ENCODE data around the gene FRYL.
"Not testable (repeated sequence)": the region's sequence is repeated elsewhere in the genome, so short reads cannot be mapped to it uniquely, and the experiment has no call there.

FRYL gene

DNA sequence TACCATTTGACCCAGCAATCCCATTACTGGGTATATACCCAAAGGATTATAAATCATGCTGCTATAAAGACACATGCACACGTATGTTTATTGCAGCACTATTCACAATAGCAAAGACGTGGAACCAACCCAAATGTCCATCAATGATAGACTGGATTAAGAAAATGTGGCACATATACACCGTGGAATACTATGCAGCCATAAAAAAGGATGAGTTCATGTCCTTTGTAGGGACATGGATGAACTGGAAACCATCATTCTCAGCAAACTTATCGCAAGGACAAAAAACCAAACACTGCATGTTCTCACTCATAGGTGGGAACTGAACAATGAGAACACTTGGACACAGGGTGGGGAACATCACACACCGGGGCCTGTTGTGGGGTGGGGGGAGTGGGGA is 34.9 kb downstream of the FRYL start:
- not testable (repeated sequence) for DNase-seq

DNA sequence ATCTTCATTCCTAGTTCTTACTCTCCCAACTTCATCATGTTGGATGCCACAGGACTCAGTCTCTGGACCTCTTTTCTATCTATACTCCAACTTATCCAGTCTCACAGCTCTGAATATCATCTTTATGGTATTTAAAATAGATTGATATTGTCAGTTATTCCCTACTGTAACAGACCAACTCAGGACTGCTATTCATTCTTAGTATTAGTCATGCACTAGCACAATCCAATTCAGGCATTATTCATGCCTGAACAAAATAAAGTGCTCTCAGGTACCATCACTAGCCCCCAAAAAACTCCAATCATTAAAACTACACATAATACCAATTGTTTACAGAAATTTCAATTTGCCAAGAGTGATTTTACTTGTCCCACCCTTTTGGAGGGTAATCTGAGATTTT is 37.7 kb downstream of the FRYL start:
- DNase-seq = no peak

- no peak for DNase-seq
Measured at GRCh38 chr4:48739560-48740019, 40.5 kb downstream of the FRYL start.

GRCh38 chr4:48738856-48739255 is 41.2 kb downstream of the FRYL start:
- no peak for DNase-seq

GRCh38 chr4:48728906-48729496 is 51.1 kb downstream of the FRYL start:
- DNase-seq = not testable (repeated sequence)

GRCh38 chr4:48727666-48728459 is 52.2 kb downstream of the FRYL start:
- DNase-seq = no peak

DNA sequence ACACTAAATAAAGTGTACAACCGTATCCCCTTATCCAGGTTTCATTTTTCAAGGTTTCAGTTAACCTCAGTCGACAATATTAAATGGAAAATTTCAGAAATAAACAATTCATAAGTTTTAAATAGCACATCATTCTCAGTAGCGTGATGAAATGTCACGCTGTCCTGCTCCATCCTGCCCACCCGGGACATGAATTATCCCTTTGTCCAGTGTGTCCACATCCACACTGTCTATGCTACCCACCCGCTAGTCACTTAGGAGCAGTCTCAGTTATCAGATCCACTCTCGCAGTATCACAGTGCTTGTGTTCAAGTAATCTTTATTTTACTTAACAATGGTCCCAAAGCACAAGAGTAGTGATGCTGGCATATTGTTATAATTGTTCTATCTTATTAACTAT is 54.7 kb downstream of the FRYL start:
- no peak for DNase-seq

DNA sequence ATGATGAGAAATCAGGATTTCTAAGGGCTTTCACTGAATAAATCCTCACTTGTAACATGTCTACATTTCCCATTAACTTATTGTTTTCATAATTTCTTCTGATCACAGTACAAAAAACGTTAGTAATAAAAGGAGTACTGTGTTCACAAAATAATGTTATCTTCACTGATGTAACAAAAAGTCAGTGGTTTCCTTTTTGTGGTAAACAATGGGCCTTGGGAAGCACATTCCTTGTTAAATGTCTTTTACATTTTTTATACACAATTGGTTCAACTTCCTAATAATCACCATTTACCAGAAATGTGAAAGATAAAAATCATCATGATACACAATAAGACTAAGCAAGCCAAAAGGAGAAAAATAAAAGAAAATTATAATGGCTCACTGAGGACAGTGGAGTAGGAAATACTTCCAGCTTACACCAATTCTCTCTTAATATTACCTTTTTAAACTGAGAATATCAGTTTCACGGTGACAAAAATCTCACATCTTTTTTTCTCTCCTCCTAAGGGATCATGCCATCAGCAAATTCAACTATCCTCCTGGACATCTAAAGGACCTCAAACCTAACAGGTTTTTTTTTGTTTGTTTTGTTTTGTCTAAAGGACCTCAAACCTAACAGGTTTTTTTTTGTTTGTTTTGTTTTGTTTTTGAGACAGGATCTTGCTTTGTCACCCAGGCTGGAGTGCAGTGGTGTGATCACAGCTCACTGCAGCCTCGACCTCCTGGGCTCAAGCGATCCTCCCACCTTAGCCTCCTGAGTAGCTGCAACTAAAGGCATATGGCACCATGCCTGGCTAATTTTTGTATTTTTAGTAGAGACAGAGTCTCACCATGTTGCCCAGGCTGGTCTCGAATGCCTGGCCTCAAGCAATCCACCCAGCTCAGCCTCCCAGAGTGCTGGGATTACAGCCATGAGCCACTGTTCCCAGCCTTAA is 57.3 kb downstream of the FRYL start:
- DNase-seq = no peak

DNA sequence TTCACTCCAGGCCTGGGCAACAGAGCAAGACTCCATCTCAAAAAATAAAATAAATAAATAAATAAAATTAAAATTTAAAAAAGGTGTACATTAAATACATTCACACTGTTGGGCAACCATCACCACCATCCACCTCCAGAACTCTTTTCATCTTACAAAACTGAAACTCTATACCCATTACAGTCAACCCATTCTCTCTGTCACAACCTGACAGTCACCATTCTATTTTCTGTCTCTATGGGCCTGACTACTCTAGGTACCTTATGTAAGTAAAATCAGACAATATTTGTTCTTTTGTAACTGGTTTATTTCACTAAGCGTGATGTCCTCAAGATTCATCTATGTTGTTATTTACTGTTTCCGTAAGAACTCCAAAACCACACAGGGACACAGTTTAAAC is 59.6 kb downstream of the FRYL start:
- DNase-seq = no peak

DNA sequence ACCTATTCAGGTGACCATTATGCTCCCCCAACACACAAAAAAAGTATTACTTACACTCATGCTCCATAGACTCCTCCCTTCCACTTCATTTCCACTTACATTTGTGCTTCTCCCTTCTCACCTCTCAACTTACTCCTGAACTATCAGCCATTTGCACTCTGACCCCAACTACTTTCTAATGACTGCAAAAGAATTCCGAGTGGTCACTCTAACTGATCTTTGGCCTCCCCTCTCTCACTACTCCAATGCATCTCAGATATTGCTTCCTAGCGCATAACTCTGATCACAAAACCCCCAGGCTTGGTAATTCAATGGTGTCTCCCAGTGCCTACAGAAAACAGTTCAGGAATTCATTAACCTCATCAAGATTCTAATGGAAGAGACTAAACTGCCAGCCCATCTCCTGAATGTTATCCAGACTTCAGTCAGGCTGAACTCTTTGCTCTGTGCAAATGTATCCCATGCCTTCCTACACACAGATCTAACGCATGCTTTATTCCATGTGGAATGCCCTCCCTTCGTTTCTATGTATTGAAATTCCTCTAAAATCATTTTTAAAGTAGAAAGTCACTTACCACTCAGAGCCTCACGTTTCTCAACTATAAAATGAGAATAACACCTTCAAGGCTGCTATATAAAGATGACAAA is 61.1 kb downstream of the FRYL start:
- no peak for DNase-seq

DNA sequence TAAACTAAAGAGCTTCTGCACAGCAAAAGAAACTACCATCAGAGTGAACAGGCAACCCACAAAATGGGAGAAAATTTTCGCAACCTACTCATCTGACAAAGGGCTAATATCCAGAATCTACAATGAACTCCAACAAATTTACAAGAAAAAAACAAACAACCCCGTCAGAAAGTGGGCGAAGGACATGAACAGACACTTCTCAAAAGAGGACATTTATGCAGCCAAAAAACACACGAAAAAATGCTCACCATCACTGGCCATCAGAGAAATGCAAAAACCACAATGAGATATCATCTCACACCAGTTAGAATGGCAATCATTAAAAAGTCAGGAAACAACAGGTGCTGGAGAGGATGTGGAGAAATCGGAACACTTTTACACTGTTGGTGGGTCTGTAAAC is 63.8 kb downstream of the FRYL start:
- not testable (repeated sequence) for DNase-seq

GRCh38 chr4:48710446-48711209 is 69.5 kb downstream of the FRYL start:
- DNase-seq = no peak

- no peak for DNase-seq
Measured at GRCh38 chr4:48709901-48710300, 70.2 kb downstream of the FRYL start.

- DNase-seq = no peak
Measured at GRCh38 chr4:48708610-48709009, 71.5 kb downstream of the FRYL start.

DNA sequence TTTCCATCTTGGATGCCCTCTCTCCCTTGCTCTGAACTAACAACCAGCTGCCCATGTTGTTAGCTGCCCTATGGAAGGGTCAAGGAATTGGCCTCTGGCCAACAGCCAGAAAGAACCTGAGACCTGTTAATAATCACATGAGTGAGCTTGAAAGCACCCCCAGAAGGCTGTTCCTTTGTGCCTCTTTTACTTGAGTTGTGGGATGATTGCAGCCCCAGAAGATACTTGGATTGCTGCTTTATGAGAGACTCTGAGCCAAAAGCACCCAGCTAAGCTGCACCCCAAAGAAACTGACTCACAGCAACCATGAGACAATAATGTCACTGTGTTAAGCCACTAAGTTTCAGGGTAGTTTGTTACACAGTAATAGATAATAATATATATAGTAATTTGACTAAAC is 73.3 kb downstream of the FRYL start:
- no peak for DNase-seq

- no peak for DNase-seq
Measured at GRCh38 chr4:48705609-48706008, 74.5 kb downstream of the FRYL start.

- no peak for DNase-seq
Measured at GRCh38 chr4:48704091-48704802, 75.8 kb downstream of the FRYL start.

DNA sequence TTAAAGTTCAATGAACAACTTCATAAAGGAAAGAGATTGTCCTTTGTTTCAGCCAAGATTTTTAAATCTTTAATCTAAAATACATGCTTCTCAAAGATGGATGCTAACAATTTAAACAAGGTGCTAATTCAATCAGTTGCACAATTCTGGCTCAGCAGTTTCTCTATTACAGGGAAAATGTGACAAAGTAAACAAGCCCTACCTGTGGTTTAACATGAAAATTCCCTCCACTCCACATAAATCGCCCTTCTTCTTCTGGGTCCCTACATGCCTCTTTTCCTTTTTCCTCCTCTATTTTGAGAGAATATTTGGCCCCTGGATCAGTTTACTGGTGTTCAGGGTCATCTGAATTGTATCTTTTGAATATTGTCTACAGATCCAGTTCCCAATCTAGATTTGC is 80.6 kb downstream of the FRYL start:
- DNase-seq = no peak

DNA sequence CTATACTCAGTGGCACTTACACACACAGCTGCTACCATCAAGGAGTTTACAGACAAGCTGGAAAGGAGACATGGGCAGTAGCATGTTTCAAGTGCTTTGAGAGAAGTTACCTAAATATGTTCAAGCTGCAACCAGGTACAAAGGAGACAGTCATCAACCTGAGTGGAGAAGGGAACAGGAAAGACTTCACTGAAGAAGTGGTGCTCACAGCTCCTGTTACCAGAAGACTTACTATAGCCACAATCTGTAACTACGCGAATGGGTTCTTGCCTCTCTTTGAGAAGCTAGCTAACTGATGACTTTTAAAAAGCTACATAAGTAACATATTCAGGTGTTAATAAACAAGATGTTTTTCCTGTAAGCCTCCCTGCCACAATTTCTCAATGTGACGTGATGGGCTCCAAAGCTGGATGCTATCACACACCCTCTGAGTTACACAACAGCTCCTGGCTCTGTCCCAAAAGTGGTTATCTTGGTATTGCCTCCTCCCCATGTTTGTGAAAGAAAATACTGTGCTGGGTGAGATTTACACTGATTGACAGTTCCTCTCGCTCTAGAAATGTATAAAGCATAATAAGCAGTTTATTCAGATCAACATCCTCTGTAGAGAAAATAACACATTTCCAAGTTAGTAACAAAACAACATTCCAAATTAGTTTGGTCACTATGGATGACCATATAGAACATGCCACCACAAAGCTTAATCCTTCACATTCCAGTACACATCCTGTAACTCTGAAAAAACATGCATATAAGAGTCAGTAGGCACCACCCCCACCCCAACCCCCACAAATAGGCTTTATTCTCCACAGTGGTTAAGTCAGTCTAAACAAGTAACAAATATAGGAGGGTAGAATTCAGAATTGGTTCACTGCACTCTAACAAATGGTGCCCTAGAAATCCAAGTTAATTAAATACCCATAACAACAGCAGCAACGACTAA is 81.8 kb downstream of the FRYL start:
- DNase-seq = no peak

DNA sequence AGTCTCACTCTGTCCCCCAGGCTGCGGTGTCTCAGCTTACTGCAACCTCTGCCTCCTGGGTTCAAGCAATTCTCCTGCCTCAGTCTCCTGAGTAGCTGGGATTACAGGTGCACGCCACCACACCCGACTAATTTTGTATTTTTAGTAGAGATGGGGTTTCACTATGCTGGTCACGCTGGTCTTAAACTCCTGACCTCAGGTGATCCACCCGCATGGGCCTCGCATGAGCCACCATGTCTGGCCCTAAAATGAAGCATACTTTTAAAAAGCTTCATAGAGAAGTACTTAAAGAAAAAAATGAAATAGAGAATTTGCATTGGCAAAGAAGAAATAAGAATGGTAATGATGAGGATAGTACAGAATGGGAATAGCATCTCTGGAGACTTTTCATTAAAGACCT is 82.6 kb downstream of the FRYL start:
- not testable (repeated sequence) for DNase-seq

Data from NCI-H187 treated with DMSO at 0.1 percent for 48 hours (cell line).